ENCODE measurements around the gene TMPRSS11E.

TMPRSS11E gene

DNA sequence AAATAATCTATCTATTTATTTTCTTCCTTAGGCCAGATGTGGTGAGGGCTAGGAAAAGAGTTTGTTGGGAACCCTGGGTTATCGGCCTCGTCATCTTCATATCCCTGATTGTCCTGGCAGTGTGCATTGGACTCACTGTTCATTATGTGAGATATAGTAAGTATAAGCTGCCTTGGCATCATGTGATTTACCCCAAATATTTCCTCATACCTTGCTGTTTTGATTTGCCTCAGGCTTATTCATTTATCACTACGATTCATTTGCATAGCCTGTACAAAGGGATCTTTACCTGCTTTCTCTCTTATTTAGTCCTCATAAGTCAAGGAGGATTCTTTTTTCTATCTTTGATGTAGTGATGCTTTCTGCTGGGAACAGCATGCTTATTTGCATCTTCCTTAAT is 14.5 kb downstream of the TMPRSS11E start:
- no peak overlapping the region for H3K4me2 ChIP-seq (ENCODE audit: low read depth, low read length, poor library complexity, severe bottlenecking)
- H4K20me1 ChIP-seq (ENCODE audit: insufficient read depth, low read length, poor library complexity, severe bottlenecking): no peaks in the 10 kb centered on the region
- no peaks in the 10 kb centered on the region for H3F3A ChIP-seq (ENCODE audit: low read depth)
- no peaks in the 10 kb centered on the region for H3K36me3 ChIP-seq (ENCODE audit: insufficient read depth, low read length)
- no peaks in the 10 kb centered on the region for H3K27me3 ChIP-seq (ENCODE audit: insufficient read depth, low read length, poor library complexity, severe bottlenecking)
- H3K4me3 ChIP-seq (ENCODE audit: low read length, poor library complexity, severe bottlenecking): no peak overlapping the region
- H3K9ac ChIP-seq (ENCODE audit: low read depth, low read length, poor library complexity, severe bottlenecking): no peak overlapping the region
- H2AFZ ChIP-seq (ENCODE audit: low read length): no peak overlapping the region
- H3K9me3 ChIP-seq (ENCODE audit: insufficient read depth, low read depth, low read length): no peaks in the 10 kb centered on the region
- no peak for TF ChIP-seq EZH2phosphoT487 (IDR thresholded peaks at IDR 0.05; ENCODE audit: borderline replicate concordance)
- TF ChIP-seq, protein P1, sequence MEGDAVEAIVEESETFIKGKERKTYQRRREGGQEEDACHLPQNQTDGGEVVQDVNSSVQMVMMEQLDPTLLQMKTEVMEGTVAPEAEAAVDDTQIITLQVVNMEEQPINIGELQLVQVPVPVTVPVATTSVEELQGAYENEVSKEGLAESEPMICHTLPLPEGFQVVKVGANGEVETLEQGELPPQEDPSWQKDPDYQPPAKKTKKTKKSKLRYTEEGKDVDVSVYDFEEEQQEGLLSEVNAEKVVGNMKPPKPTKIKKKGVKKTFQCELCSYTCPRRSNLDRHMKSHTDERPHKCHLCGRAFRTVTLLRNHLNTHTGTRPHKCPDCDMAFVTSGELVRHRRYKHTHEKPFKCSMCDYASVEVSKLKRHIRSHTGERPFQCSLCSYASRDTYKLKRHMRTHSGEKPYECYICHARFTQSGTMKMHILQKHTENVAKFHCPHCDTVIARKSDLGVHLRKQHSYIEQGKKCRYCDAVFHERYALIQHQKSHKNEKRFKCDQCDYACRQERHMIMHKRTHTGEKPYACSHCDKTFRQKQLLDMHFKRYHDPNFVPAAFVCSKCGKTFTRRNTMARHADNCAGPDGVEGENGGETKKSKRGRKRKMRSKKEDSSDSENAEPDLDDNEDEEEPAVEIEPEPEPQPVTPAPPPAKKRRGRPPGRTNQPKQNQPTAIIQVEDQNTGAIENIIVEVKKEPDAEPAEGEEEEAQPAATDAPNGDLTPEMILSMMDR (conservative IDR thresholded peaks at IDR 0.05; ENCODE audit: low read length): no peak
- H3K9me2 ChIP-seq (replicated peaks; ENCODE audit: low read depth, low read length): no peaks in the 10 kb centered on the region
- no peaks in the 10 kb centered on the region for H3K79me2 ChIP-seq (ENCODE audit: insufficient read depth, low read length)
- no peaks in the 10 kb centered on the region for H3K4me1 ChIP-seq (ENCODE audit: insufficient read depth, low read length, poor library complexity, severe bottlenecking)

DNA sequence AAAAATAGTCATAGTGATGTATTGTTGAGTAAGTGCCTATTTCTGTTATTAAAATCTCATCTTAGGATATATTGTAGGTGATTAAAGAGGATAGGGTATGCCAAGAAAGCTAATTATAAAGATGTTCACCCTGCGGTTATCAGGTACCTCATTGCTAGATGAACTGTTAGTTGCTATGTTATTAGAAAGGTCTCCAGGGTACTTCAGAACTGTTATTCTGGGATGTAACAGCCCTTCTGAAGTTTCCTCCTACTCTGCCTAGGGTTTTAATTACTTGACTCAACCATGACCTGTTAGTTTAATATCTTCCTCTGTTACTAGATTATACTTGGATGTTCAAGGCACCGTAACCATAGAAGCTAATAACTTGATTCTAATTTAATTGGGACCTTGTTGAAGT is 15.4 kb downstream of the TMPRSS11E start:
- Histone ChIP-seq H3K9me2 (replicated peaks; ENCODE audit: low read depth, low read length) (no peaks in the 10 kb centered on the region), H3K9ac (ENCODE audit: low read depth, low read length, poor library complexity, severe bottlenecking) (no peak overlapping the region), H3F3A (ENCODE audit: low read depth) (no peaks in the 10 kb centered on the region), H3K36me3 (ENCODE audit: insufficient read depth, low read length) (no peaks in the 10 kb centered on the region), H3K27me3 (ENCODE audit: insufficient read depth, low read length, poor library complexity, severe bottlenecking) (no peaks in the 10 kb centered on the region), H2AFZ (ENCODE audit: low read length) (no peak overlapping the region), H3K9me3 (ENCODE audit: insufficient read depth, low read depth, low read length) (no peaks in the 10 kb centered on the region), H4K20me1 (ENCODE audit: insufficient read depth, low read length, poor library complexity, severe bottlenecking) (no peaks in the 10 kb centered on the region), H3K4me1 (ENCODE audit: insufficient read depth, low read length, poor library complexity, severe bottlenecking) (no peaks in the 10 kb centered on the region), H3K79me2 (ENCODE audit: insufficient read depth, low read length) (no peaks in the 10 kb centered on the region), H3K4me3 (ENCODE audit: low read length, poor library complexity, severe bottlenecking) (no peak overlapping the region), H3K4me2 (ENCODE audit: low read depth, low read length, poor library complexity, severe bottlenecking) (no peak overlapping the region)
- TF ChIP-seq, protein P1 (conservative IDR thresholded peaks at IDR 0.05; ENCODE audit: low read length): no peak
- TF ChIP-seq EZH2phosphoT487 (IDR thresholded peaks at IDR 0.05; ENCODE audit: borderline replicate concordance): no peak

DNA sequence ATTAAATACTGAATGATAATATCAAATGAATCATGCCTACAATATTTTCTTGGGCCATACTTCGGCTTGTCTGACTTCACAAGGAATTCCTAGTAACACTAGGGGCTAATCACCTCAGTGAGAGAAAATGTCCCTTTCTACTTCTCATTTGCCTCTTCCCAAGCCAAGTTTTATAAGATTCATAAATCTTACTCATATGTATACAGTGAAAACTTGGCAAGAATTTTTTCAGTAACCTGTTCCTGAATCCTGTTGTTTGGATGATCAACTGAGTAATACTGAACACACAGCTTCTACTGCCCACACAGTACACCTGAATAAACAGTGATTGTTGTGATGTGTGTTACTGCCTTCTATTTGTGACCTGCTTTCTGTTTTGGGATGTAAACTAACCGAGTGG is 16.5 kb downstream of the TMPRSS11E start:
- TF ChIP-seq, protein P1 (conservative IDR thresholded peaks at IDR 0.05; ENCODE audit: low read length): no peak
- no peak for TF ChIP-seq EZH2phosphoT487 (IDR thresholded peaks at IDR 0.05; ENCODE audit: borderline replicate concordance)
- H4K20me1 ChIP-seq (ENCODE audit: insufficient read depth, low read length, poor library complexity, severe bottlenecking): no peaks in the 10 kb centered on the region
- no peaks in the 10 kb centered on the region for H3K9me3 ChIP-seq (ENCODE audit: insufficient read depth, low read depth, low read length)
- no peak overlapping the region for H3K9ac ChIP-seq (ENCODE audit: low read depth, low read length, poor library complexity, severe bottlenecking)
- H3K4me1 ChIP-seq (ENCODE audit: insufficient read depth, low read length, poor library complexity, severe bottlenecking): no peaks in the 10 kb centered on the region
- H3K79me2 ChIP-seq (ENCODE audit: insufficient read depth, low read length): no peaks in the 10 kb centered on the region
- H3K27me3 ChIP-seq (ENCODE audit: insufficient read depth, low read length, poor library complexity, severe bottlenecking): no peaks in the 10 kb centered on the region
- no peak overlapping the region for H3K4me2 ChIP-seq (ENCODE audit: low read depth, low read length, poor library complexity, severe bottlenecking)
- H3F3A ChIP-seq (ENCODE audit: low read depth): no peaks in the 10 kb centered on the region
- no peak overlapping the region for H2AFZ ChIP-seq (ENCODE audit: low read length)
- H3K4me3 ChIP-seq (ENCODE audit: low read length, poor library complexity, severe bottlenecking): no peak overlapping the region
- H3K9me2 ChIP-seq (replicated peaks; ENCODE audit: low read depth, low read length): no peaks in the 10 kb centered on the region
- H3K36me3 ChIP-seq (ENCODE audit: insufficient read depth, low read length): no peaks in the 10 kb centered on the region
